T-helper 2 cell treated with Interferon-gamma antibody and Interleukin-4, amounts not matched to agents 5 μg/mL and 100 μg/mL, for 36 hours (primary cell): ENCODE data around the gene GTF3C5.
"Not testable (repeated sequence)": the region's sequence is repeated elsewhere in the genome, so short reads cannot be mapped to it uniquely, and the experiment has no call there.

Experiments
- DNase-seq: peaks from one replicate; pipeline ENCODE4 v3.0.0; 2021; ENCODE audit warnings: low spot score
- H3K27ac Mint-ChIP-seq: one replicate; pipeline ENCODE4 v1.8.0; 2021; ENCODE audit warnings: mild to moderate bottlenecking, mixed read lengths
- H3K27me3 Mint-ChIP-seq: one replicate; pipeline ENCODE4 v1.8.0; 2021; ENCODE audit warnings: low read depth, mixed read lengths
- H3K36me3 Mint-ChIP-seq: one replicate; pipeline ENCODE4 v1.8.0; 2021; ENCODE audit warnings: low read depth, mixed read lengths
- H3K4me1 Mint-ChIP-seq: one replicate; pipeline ENCODE4 v1.8.0; 2021; ENCODE audit warnings: low read depth, mixed read lengths
- H3K4me3 Mint-ChIP-seq: one replicate; pipeline ENCODE4 v1.8.0; 2022; ENCODE audit warnings: mild to moderate bottlenecking, moderate library complexity, mixed read lengths
- H3K9me3 Mint-ChIP-seq: one replicate; pipeline ENCODE4 v1.8.0; 2021; ENCODE audit warnings: mixed read lengths

The GTF3C5 gene

DNA sequence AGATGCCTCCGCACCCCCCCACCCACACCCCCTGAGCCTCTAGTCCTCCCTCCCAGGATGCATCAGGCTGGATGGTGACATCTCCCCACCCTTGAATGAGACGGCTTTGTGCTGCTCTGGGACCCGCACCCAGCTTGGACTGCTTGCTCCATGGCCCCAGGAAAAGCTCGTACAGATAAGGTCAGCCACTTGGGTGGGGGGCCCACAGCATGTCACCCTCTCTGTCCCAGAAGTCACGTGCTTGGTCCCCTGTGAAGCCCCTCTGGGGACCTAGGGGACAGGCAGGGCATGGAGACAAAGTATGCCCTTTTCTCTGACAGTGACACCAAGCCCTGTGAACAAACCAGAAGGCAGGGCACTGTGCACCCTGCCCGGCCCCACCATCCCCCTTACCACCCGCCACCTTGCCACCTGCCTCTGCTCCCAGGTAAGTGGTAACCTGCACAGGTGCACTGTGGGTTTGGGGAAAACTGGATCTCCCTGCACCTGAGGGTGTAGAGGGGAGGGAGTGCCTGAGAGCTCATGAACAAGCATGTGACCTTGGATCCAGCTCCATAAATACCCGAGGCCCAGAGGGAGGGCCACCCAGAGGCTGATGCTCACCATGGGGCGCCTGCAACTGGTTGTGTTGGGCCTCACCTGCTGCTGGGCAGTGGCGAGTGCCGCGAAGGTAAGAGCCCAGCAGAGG, 51.3 kb downstream of the GTF3C5 start:
- not testable (repeated sequence) for H3K27ac Mint-ChIP-seq, DNase-seq, H3K4me3 Mint-ChIP-seq, H3K36me3 Mint-ChIP-seq, H3K9me3 Mint-ChIP-seq, H3K4me1 Mint-ChIP-seq
- peaks cover 10% of the 10 kb centered on the region for H3K27me3 Mint-ChIP-seq

DNA sequence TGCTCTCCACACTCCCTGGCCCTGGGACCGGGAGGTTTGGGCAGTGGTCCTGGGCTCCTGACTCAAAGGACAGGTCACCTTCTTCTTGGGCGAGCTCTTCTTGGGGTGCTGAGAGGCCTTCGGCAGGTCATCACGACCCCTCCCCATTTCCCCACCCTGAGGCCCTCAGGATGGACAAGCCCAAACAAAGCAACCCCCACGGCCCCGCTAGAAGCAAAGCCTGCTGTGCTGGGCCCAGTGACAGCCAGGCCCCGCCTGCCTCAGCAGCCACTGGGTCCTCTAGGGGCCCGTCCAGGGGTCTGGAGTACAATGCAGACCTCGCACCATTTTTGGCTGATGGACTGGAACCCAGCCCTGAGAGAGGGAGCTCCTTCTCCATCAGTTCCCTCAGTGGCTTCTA, 52.9 kb downstream of the GTF3C5 start:
- H3K27ac Mint-ChIP-seq, H3K4me3 Mint-ChIP-seq, H3K9me3 Mint-ChIP-seq, H3K36me3 Mint-ChIP-seq, DNase-seq, H3K4me1 Mint-ChIP-seq: not testable (repeated sequence)
- peaks cover 10% of the 10 kb centered on the region for H3K27me3 Mint-ChIP-seq

DNA sequence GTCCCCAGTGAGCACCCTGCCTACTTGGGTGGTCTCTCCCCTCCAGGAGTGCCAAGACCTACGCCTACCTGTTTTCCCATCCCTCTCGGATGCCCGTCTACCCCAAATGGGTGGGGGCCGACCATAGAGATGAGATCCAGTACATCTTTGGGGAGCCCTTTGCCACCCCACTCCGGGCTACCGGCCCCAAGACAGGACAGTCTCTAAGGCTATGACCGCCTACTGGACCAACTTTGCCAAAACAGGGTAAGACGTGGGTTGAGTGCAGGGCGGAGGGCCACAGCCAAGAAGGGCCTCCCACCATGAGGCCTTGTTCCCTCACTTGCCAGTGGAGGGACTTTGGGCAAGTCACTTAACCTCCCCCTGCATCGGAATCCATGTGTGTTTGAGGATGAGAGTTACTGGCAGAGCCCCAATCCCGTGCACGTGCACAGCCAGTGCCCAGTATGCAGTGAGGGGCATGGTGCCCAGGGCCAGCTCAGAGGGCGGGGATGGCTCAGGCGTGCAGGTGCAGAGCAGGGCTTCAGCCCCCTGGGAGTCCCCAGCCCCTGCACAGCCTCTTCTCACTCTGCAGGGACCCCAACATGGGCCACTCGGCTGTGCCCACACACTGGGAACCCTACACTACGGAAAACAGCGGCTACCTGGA, 55.5 kb downstream of the GTF3C5 start:
- not testable (repeated sequence) for H3K36me3 Mint-ChIP-seq, H3K4me3 Mint-ChIP-seq, DNase-seq, H3K9me3 Mint-ChIP-seq, H3K4me1 Mint-ChIP-seq, H3K27me3 Mint-ChIP-seq, H3K27ac Mint-ChIP-seq

DNA sequence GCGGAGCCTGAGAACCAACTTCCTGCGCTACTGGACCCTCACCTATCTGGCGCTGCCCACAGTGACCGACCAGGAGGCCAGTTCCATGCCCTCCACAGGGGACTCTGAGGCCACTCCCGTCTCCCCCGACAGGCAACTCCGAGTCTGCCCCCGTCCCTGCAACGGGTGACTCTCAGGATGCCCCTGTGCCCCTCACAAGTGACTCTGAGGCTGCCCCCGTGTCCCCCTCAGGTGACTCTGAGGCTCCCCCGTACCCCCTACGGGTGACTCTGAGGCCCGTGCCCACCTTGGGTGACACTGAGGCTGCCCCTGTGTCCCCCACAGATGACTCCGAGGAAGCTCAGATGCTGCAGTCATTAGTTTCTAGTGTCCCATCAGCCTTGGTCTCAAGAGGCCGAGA, 56.1 kb downstream of the GTF3C5 start:
- Mint-ChIP-seq H3K27me3 (no peaks in the 10 kb centered on the region), H3K4me3 (no peak overlapping the region), H3K9me3 (no peaks in the 10 kb centered on the region), H3K27ac (no peak overlapping the region), H3K4me1 (no peaks in the 10 kb centered on the region), H3K36me3 (no peaks in the 10 kb centered on the region)
- DNase-seq = no peak

DNA sequence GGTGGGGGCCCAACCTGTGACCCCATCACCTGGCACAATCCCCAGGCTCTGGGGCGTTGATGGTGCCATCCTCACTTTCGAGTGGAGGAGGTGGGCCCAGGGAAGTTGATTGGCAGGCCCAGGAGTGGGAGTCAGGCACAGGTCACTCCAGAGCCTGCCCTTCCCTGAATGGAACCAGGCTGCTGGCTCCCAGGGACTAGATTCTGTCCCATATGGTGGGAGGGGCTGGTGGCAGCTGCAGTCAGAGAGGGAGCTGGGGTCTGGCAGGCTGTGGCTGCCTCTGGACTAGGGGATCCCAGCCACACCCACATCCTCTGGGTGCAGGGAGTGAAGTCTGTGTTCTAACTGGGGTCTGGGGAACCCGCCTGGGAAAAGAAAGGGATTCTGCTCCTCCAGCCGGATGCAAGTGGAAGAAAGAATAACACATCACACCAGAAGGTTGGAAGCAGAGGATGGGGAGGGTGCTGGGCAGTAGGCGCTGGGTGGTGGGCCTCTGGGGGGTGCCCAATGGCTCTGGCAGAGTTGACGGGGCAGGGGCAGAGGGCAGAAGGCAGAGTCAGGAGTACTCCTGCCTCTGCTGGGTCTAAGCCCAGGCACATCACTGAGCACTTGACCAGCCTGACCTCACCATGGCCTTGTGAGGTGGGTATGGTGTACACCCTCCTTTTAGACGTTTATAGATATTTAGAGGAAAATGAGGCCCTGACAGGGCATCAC, 56.8 kb downstream of the GTF3C5 start:
- DNase-seq = no peak
- Mint-ChIP-seq H3K27me3 (no peaks in the 10 kb centered on the region), H3K9me3 (no peaks in the 10 kb centered on the region), H3K4me3 (no peak overlapping the region), H3K4me1 (peaks cover 2% of the 10 kb centered on the region), H3K27ac (no peak overlapping the region), H3K36me3 (no peaks in the 10 kb centered on the region)

DNA sequence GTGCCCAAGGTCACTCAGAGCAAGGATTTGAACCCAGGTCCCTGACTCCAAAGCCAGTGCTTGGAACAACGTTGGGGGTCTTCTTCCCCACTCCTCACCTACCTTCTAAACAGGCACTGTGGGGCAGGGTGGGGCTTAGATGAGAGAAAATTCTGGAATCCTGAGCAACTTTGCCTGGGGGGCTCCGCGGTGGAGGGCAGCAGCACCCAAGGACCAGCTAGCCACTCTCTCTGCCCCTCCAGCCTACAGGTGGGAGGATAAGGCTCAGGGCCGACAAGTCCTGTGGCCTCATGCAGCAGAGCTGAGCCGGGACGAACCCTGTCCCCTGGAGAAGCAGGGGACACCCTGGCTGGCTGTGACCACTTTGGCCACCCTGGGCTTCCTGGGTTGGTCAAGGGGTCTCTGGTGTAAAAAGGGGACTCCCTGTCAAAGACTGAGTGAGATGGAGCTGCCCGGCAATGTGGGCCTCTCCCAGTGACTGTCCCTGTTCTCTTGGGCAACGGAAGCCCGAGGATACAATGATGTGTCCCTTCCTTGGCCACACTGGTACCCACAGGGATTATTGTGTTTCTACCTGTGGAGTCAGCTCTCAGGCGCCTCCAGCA, 57.5 kb downstream of the GTF3C5 start:
- H3K27ac Mint-ChIP-seq = no peak overlapping the region
- no peaks in the 10 kb centered on the region for H3K36me3 Mint-ChIP-seq
- no peak overlapping the region for H3K4me3 Mint-ChIP-seq

DNA sequence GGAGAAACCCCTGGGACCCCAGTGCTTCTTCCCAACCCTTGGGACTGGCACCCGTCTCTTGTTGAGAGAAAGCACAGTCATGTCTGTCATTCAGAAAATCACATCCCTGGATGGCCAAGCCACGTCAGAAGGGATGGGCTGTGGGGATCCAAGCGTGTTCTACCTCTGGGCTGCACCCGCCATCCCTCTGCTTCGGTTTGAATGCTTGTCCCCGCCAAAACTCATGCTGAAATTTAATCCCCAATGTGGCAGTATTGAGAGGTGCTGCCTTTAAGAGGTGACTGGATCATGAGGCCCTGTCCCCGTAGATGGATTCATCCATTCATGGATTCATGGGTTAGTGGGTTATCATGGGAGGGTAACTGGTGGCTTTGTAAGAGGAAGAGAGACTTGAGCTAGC, 58.0 kb downstream of the GTF3C5 start:
- Mint-ChIP-seq H3K9me3 (no peaks in the 10 kb centered on the region), H3K27ac (no peak overlapping the region), H3K36me3 (no peaks in the 10 kb centered on the region), H3K4me1 (peaks cover 2% of the 10 kb centered on the region), H3K4me3 (no peak overlapping the region), H3K27me3 (no peaks in the 10 kb centered on the region)
- no peak for DNase-seq

More for the DNA sequence above, 57.5 kb downstream of the GTF3C5 start:
- H3K9me3 Mint-ChIP-seq = no peaks in the 10 kb centered on the region
- peaks cover 2% of the 10 kb centered on the region for H3K4me1 Mint-ChIP-seq
- no peaks in the 10 kb centered on the region for H3K27me3 Mint-ChIP-seq
- no peak for DNase-seq

DNA sequence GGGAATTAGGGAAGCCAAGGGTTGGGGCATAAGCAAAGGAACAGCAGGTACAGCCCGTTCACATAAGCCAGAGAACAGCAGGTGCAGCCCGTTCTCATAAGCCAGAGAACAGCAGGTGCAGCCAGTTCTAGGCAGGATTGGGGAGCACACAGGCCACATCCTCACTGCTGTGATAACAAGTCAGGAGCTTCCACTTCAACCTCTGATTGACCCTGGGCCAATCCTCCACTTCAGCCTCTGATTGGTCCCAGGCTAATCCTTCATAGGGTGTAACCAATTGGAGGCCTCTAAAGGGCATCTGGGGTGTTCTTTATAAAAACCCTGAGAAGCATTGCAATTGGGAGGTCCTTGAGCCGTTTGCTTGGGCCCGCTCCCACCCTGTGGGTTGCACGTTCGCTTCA, 58.5 kb downstream of the GTF3C5 start:
- Mint-ChIP-seq H3K27ac (no peak overlapping the region), H3K4me3 (no peak overlapping the region), H3K36me3 (no peaks in the 10 kb centered on the region), H3K9me3 (no peaks in the 10 kb centered on the region), H3K4me1 (peaks cover 2% of the 10 kb centered on the region), H3K27me3 (no peaks in the 10 kb centered on the region)
- DNase-seq = no peak

DNA sequence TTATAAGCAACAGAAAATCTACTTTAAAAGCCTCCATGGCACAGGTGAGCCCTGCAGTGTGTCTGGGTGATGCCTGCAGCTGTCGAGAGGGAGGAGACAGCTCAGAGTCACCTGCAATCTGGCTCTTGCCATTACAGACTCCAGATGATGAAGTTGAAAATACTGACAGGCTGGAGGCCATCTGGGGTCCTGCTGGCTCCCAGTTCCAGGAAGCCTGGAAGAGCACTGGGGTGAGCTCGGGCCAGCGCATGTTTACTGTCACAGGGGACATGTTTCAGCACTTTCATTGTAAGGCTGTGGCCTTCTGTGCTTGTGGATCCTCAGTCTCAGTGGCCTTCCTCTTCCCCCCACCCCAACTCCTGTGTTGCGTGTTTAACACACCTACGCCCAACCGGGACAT, 59.4 kb downstream of the GTF3C5 start:
- H3K27me3 Mint-ChIP-seq = no peaks in the 10 kb centered on the region
- H3K36me3 Mint-ChIP-seq = no peaks in the 10 kb centered on the region
- H3K27ac Mint-ChIP-seq = no peak overlapping the region

DNA sequence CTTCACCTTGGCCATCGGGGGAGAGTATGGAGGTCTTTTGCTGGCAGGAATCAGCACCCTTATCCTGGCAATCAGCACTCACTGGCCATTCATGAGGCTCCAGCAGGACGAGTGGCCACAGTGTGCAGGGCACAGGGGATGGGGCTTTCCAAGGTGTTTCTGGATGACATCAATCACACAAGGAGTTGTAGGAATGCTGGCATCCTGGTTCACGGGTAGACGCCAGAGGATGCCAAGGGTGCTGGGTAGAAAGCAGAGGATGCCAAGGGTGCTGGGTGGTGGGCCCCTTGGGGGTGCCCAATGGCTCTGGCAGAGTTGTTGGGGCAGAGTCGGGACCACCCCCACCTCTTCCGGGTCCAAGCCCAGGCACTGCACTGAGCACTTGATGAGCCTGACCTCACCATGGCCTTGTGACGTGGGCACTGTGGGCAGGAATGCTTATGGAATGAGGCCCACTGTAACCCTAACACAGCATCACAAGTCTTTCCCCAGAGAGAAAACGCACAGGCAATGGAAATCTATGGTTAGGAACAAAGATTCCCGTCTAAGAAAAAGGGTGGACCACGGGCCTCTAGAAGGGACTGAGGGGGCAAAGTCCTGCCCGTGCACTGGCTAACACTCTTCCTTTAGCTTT, 60.1 kb downstream of the GTF3C5 start:
- Mint-ChIP-seq H3K27me3 (no peaks in the 10 kb centered on the region), H3K36me3 (peaks cover under 1% of the 10 kb centered on the region), H3K4me1 (peaks cover 2% of the 10 kb centered on the region), H3K27ac (no peak overlapping the region), H3K4me3 (no peak overlapping the region), H3K9me3 (peaks cover 8% of the 10 kb centered on the region)
- no peak for DNase-seq

More for the DNA sequence above, 59.4 kb downstream of the GTF3C5 start:
- Mint-ChIP-seq H3K4me1 (peaks cover 2% of the 10 kb centered on the region), H3K4me3 (no peak overlapping the region), H3K9me3 (peaks cover 4% of the 10 kb centered on the region)
- no peak for DNase-seq

DNA sequence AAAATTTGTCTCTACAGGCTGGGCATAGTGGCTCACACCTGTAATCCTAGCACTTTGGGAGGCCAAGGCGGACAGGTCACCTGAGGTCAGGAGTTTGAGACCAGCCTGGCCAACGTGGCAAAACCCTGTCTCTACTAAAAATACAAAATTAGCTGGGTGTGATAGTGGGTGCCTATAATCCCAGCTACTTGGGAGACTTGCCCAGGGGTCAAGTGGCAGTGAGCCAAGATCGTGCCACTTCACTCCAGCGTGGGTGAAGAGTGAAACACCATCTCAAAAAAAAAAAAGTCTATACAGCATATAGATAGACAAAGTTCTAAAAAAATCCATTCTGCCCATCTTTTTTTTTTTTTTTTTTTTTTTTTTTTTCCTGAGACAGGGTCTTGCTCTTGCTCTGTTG, 63.6 kb downstream of the GTF3C5 start:
- H3K36me3 Mint-ChIP-seq = peaks cover 35% of the 10 kb centered on the region
- not testable (repeated sequence) for H3K27ac Mint-ChIP-seq, H3K4me1 Mint-ChIP-seq, H3K4me3 Mint-ChIP-seq, H3K27me3 Mint-ChIP-seq, DNase-seq
- H3K9me3 Mint-ChIP-seq = peaks cover 21% of the 10 kb centered on the region

DNA sequence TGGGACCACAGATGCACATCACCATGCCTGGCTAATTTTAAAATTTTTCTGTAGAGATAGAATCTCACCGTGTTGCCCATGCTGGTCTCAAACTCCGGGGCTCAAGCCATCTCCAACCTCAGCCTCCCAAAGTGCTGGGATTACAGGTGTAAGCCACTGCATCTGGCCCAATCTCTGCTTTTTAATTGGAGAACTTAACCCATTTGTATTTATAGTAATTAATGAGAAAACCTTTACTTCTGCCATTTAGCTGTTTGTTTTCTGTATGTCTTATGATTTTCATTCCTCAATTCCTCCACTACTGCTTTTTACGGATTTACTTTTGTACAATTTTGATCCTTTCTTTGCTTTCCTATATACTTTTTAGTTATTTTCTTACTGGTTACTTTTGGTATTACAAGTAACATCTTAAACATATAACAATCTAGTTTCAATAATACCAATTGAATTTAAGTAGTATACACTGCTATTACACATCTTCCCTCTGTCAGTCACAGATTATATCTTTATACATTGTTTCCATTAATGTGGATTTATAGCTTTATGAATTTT, 64.1 kb downstream of the GTF3C5 start:
- H3K4me3 Mint-ChIP-seq = no peak overlapping the region
- H3K27ac Mint-ChIP-seq = no peak overlapping the region
- H3K27me3 Mint-ChIP-seq = no peaks in the 10 kb centered on the region
- peaks cover 21% of the 10 kb centered on the region for H3K9me3 Mint-ChIP-seq
- peaks cover 39% of the 10 kb centered on the region for H3K36me3 Mint-ChIP-seq
- no peak for DNase-seq
- H3K4me1 Mint-ChIP-seq = peaks cover 2% of the 10 kb centered on the region

DNA sequence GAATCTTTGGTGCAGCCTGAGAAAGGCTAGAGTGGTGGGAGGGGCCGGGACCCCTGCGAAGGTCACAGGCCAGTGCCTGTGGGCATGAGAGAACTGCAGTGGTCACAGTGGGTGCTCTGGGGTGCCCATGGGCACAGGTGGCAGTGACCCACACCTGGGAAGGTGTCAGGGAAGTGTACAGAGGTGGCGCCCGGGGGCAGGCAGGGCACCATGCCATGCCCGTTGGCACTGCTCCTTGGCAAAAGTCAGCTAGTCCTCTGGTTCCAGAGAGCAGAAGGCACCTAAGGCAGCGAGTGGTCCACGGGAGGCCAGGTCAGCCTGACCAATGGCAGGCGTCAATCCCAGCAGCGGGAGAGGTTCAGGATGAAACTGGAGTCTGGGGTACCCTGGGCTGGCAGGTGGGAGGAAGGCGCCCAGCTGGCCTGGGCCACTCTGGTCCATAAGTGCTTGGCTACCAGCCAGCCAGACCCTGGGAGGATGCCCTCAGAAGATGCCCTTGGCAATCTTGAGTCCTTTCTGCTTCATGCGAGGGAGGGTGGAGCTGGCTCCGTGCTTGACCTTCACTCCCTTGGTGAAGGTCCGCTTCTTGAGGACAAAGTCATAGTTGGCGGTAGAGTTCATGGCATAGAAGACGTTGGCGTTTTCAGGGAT, 67.4 kb downstream of the GTF3C5 start:
- H3K4me3 Mint-ChIP-seq = no peak overlapping the region
- H3K9me3 Mint-ChIP-seq = peaks cover 21% of the 10 kb centered on the region
- H3K36me3 Mint-ChIP-seq = peaks cover 61% of the 10 kb centered on the region
- H3K27ac Mint-ChIP-seq = no peak overlapping the region
- no peaks in the 10 kb centered on the region for H3K27me3 Mint-ChIP-seq
- no peaks in the 10 kb centered on the region for H3K4me1 Mint-ChIP-seq
- DNase-seq = no peak
